Right atrium auricular region (tissue), 2 donors: ENCODE measurements around the gene ZWILCH. TPM values are rescaled to one million over a fixed set of nuclear protein-coding genes. Genes with fewer than 3 reads are reported as not detected.

Experiments used
- DNase-seq: peaks from one replicate; pipeline ENCODE4 v3.0.0-alpha.2; 2019; ENCODE audit warnings: low spot score
- H3K27ac ChIP-seq, 2 donors: fragments of 200-600 bp; sonication (generic); 1 replicate in 1 of 2; 2 replicates in 1 of 2; pipeline ENCODE4 v1.5.1; 2016 to 2019
- H3K27me3 ChIP-seq, 2 donors: fragments of 200-600 bp; sonication (generic); one replicate each; pipeline versions ENCODE4 v1.5.1 to v1.6.0; 2017 to 2019
- H3K36me3 ChIP-seq: fragments of 200-600 bp; sonication (generic); one replicate; pipeline ENCODE4 v1.5.1; 2016
- H3K4me1 ChIP-seq, 2 donors: fragments of 200-600 bp; sonication (generic); one replicate each; pipeline versions ENCODE4 v1.5.1 to v1.6.0; 2017 to 2019
- H3K4me3 ChIP-seq, 2 donors: fragments of 200-600 bp; sonication (generic); 1 replicate in 1 of 2; 2 replicates in 1 of 2; pipeline ENCODE4 v1.5.1; 2017 to 2019; ENCODE audit warnings: mild to moderate bottlenecking in 1 of 2, moderate library complexity in 1 of 2
- H3K9me3 ChIP-seq, 2 donors: fragments of 200-600 bp; sonication (generic); one replicate each; pipeline ENCODE4 v1.5.1; 2019
- total RNA-seq, 2 donors: library from RNA; depleted of rRNA; stranded (reverse); fragments of >200 nt; gene quantifications; one replicate each; pipeline ENCODE4 v1.1.0, GENCODE V29; 2016
- TF ChIP-seq, protein P1 (sequence below), 2 donors: fragments of 200-600 bp; sonication (generic); IDR thresholded peaks; one replicate each; pipeline ENCODE4 v1.5.1; 2019; ENCODE audit warnings: antibody characterized with exemption in 2 of 2

ZWILCH gene
- total RNA-seq, 2 donors from 2014 or later = 0.89 to 0.98 TPM

DNA sequence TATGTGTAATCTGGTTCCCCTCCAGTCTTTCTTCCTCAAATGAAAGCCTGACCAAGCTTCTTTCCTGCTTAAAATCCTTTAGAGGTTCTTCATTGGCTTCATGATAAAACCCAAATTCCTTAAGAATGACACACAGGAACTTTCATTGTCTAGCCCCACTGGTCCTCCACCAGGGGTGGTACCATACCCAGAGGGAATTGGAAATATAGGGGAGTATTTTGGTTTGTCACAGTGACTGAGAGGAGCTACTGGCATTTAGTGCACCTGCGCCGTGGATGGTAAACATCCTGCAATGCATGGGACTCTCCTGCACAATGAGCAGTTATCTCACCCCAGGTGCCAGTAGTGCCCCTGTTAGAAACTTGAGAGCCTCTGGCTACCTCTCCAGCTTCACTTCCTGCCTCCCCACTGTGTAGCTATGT, 10.8 kb downstream of the ZWILCH start:
- Histone ChIP-seq H3K4me3 (no peak overlapping the region), H3K36me3 (no peaks in the 10 kb centered on the region), H3K4me1 (no peaks in the 10 kb centered on the region), H3K27me3 (no peaks in the 10 kb centered on the region), H3K9me3 (no peaks in the 10 kb centered on the region), H3K27ac (no peak overlapping the region)
- DNase-seq = no peak
- TF ChIP-seq, protein P1, sequence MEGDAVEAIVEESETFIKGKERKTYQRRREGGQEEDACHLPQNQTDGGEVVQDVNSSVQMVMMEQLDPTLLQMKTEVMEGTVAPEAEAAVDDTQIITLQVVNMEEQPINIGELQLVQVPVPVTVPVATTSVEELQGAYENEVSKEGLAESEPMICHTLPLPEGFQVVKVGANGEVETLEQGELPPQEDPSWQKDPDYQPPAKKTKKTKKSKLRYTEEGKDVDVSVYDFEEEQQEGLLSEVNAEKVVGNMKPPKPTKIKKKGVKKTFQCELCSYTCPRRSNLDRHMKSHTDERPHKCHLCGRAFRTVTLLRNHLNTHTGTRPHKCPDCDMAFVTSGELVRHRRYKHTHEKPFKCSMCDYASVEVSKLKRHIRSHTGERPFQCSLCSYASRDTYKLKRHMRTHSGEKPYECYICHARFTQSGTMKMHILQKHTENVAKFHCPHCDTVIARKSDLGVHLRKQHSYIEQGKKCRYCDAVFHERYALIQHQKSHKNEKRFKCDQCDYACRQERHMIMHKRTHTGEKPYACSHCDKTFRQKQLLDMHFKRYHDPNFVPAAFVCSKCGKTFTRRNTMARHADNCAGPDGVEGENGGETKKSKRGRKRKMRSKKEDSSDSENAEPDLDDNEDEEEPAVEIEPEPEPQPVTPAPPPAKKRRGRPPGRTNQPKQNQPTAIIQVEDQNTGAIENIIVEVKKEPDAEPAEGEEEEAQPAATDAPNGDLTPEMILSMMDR (IDR thresholded peaks at IDR 0.05) = no peak

DNA sequence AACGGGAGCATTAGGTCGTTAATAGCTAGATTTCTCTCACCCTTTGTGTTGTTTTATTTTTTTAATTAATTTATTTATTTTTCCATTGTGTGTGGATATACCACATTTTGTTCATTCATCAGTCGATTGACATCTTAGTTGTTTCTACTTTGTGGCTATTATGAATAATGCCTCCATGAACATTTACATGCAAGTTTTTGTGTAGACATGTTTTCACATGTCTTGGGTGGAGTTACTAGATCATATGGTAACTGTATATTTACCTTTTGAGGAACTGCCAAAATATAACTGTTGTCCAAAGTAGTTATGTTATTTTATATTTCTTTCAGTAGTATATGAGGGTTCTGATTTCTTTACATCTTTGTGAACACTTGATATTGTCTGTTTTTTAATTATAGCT, 18.8 kb downstream of the ZWILCH start:
- Histone ChIP-seq H3K4me3 (no peak overlapping the region), H3K27me3 (no peaks in the 10 kb centered on the region), H3K36me3 (no peaks in the 10 kb centered on the region), H3K27ac (no peak overlapping the region), H3K9me3 (no peaks in the 10 kb centered on the region), H3K4me1 (no peaks in the 10 kb centered on the region)
- DNase-seq = no peak
- TF ChIP-seq, protein P1 (IDR thresholded peaks at IDR 0.05) = no peak

DNA sequence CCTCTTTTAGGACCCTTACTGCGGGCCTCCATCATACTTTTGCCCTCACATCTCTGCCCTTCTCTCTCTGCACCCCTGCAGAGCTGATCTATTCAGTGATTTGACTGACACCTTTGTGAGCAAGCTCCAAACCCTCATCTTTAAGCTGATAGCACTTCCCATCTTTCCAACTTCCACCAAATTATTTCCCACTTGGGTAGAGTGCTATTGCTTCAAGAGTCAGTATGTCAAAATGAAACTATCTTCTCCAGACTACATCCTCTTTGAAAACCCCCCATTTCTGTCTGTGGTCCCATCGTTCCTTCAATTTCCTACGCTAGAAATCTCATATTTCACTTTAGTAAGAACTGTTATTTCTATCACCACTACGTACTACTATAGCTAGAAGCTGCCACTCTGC, 19.7 kb downstream of the ZWILCH start:
- Histone ChIP-seq H3K27me3 (no peaks in the 10 kb centered on the region), H3K36me3 (no peaks in the 10 kb centered on the region)
- TF ChIP-seq, protein P1 (IDR thresholded peaks at IDR 0.05) = no peak

DNA sequence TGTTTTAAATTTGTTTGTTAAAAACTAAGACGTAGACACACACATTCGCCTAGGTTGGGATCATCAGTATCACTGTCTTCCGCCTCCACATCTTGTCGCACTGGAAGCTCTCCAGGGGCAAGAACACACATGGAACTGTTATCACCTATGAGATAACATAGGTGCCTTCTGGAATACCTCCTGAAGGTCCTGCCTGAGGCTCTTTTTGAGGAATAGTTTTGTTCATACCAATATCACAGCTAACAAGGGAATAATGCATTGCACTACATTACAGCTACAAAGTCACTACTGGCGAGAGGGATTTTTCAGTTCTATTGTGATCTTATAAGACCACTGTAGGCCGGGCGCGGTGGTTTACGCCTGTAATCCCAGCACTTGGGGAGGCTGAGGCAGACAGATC, 29.9 kb downstream of the ZWILCH start:
- no peaks in the 10 kb centered on the region for H3K27me3 ChIP-seq
- TF ChIP-seq, protein P1 (IDR thresholded peaks at IDR 0.05) = no peak
- no peaks in the 10 kb centered on the region for H3K4me1 ChIP-seq
- no peaks in the 10 kb centered on the region for H3K36me3 ChIP-seq
- H3K9me3 ChIP-seq = no peaks in the 10 kb centered on the region
- H3K4me3 ChIP-seq = no peak overlapping the region
- H3K27ac ChIP-seq = no peak overlapping the region
- DNase-seq = no peak

More for the DNA sequence above, 19.7 kb downstream of the ZWILCH start:
- no peak for DNase-seq
- Histone ChIP-seq H3K4me3 (no peak overlapping the region), H3K9me3 (no peaks in the 10 kb centered on the region), H3K27ac (no peak overlapping the region), H3K4me1 (no peaks in the 10 kb centered on the region)

DNA sequence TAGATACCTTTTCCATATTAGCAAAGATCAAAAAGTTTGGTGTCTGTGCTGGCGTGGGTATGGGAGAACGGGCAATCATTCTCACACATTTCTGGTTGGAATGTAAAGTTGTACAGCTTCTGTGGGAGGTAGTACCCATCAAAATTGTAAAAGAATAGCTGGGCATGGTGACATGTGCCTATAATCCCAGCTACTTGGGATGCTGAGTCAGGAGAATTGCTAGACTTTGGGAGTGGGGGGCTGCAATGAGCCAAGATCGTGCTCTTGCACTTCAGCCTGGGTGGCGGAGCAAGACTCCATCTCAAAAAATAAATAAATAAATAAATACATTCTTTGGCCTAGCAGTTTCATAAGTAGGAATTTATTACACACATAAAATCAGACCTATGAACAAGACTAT, 37.8 kb downstream of the ZWILCH start:
- Histone ChIP-seq H3K4me3 (no peak overlapping the region), H3K27me3 (no peaks in the 10 kb centered on the region), H3K36me3 (no peaks in the 10 kb centered on the region), H3K9me3 (no peaks in the 10 kb centered on the region), H3K4me1 (no peaks in the 10 kb centered on the region), H3K27ac (no peak overlapping the region)
- DNase-seq = no peak
- TF ChIP-seq, protein P1 (IDR thresholded peaks at IDR 0.05) = no peak

DNA sequence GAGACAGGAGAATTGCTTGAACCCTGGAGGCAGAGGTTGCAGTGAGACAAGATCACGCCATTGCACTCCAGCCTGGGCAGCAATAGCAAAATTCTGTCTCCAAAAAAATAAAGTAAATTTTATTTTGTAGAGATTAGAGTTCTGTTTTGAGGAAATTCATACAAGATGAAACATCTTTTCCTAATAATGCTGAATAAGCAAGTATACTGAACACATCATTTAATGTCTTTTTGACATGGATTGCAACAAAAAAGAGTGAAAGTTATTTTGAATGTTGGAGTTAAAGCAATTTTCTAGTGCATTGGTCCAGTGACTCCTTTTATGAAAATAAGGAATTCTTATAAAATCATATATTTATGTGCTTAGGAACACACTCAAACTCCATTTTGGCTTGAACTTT, 40.1 kb downstream of the ZWILCH start:
- Histone ChIP-seq H3K4me3 (no peak overlapping the region), H3K27ac (no peak overlapping the region), H3K36me3 (no peaks in the 10 kb centered on the region), H3K4me1 (no peaks in the 10 kb centered on the region), H3K9me3 (no peaks in the 10 kb centered on the region), H3K27me3 (no peaks in the 10 kb centered on the region)
- no peak for DNase-seq
- TF ChIP-seq, protein P1 (IDR thresholded peaks at IDR 0.05) = no peak
